HCEC 1CT (cell line): ENCODE results near the gene HM13.
A peak's percentile ranks its signal among the peaks of the same experiment; 100 is the strongest.
"Not testable (repeated sequence)": the region's sequence is repeated elsewhere in the genome, so short reads cannot be mapped to it uniquely, and the experiment has no call there.

Experiments used
- DNase-seq: peaks from one replicate; pipeline ENCODE4 v3.0.0-alpha.2; 2017

HM13 gene

GRCh38 chr20:31568773-31569162 lies 54.5 kb downstream of the HM13 start:
- no peak for DNase-seq

- DNase-seq, result no peak
These were observed 55.1 kb downstream of the HM13 start for GRCh38 chr20:31569163-31570020.

GRCh38 chr20:31570021-31570463 lies 55.8 kb downstream of the HM13 start:
- DNase-seq, result no peak

- no peak for DNase-seq
These were observed 56.7 kb downstream of the HM13 start for GRCh38 chr20:31570735-31571617.

- no peak for DNase-seq
These were observed 57.9 kb downstream of the HM13 start for GRCh38 chr20:31572042-31572700.

GRCh38 chr20:31572701-31573554 lies 58.7 kb downstream of the HM13 start:
- peak; percentile 97 for DNase-seq

GRCh38 chr20:31573555-31574321 lies 59.5 kb downstream of the HM13 start:
- DNase-seq, result no peak

DNA sequence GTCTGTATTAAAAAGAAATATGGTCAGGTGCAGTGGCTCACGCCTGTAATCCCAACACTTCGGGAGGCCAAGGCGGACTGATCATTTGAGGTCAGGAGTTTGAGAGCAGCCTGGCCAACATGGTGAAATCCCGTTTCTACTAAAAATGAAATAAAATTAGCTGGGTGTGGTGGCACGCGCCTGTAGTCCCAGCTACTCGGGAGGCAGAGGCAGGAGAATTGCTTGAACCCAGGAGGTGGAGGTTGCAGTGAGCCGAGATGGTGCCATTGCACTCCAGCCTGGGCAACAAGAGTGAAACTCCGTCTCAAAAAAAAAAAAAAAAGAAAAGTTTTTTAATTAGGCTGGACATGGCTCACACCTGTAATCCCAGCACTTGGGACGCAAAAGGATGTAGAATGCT lies 60.7 kb downstream of the HM13 start:
- DNase-seq, result not testable (repeated sequence)

DNA sequence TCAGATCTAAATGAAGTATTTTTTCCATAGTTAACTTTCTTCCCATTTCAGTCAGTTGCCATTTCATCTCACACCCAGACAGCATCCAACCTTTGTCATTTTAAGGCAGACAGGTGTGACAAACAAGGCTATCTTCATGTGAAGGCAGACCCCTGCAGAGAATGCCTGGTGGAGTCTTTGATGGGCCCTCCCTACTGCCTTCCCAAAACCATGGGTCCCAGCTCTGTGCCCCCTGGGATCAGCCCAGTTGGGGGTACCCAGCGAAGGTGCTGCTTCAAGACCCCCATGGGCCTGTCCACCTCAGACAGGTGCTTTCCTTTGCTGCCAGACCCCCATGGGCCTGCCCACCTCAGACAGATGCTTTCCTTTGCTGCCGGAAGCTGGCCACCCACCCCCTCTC lies 62.5 kb downstream of the HM13 start:
- DNase-seq, result no peak

GRCh38 chr20:31577194-31577593 lies 63.0 kb downstream of the HM13 start:
- DNase-seq, result no peak

- DNase-seq, result no peak
These were observed 64.4 kb downstream of the HM13 start for GRCh38 chr20:31578448-31579138.

DNA sequence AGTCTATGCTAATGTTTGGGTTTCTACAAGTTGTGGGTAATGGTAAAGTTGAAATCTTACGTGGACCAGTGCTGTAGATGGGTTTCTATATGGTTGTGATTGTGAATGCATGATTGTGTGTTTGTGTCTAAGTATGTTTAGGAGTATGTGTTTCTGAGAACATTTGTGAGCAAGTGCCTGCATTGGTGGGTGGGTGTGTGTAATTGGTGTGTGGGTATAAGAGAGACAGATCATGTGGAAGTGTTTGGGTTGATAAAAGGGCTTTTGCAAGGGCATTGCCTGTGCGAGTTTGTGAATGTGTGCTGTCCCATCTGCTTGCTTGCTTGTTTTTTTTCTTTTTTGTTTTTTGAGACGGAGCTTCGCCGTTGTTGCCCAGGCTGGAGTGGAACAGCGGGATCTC lies 65.0 kb downstream of the HM13 start:
- DNase-seq, result no peak

GRCh38 chr20:31579941-31580651 lies 65.9 kb downstream of the HM13 start:
- DNase-seq, result not testable (repeated sequence)

GRCh38 chr20:31580706-31581105 lies 66.5 kb downstream of the HM13 start:
- no peak for DNase-seq

DNA sequence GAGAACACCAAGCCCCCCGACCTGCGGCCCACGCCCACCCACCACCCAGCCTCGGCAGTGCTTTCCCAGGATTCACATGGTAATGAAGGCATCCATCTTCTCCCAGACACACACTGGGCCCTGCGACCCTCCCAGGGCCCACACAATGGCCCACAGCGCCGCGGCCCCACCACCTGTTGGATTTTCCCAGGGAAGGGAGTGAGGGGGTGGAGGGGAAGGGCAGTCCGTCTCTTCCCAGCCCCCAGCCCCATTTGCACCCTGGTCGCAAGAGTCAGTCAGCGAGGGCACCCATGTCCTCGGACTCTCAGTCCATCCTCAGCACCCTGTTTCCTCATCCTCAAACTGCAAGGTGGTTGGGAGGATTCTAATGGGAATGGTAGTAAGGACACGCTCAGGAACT lies 67.1 kb downstream of the HM13 start:
- DNase-seq, result no peak

- DNase-seq, result no peak
These were observed 73.5 kb downstream of the HM13 start for GRCh38 chr20:31587545-31588389.

DNA sequence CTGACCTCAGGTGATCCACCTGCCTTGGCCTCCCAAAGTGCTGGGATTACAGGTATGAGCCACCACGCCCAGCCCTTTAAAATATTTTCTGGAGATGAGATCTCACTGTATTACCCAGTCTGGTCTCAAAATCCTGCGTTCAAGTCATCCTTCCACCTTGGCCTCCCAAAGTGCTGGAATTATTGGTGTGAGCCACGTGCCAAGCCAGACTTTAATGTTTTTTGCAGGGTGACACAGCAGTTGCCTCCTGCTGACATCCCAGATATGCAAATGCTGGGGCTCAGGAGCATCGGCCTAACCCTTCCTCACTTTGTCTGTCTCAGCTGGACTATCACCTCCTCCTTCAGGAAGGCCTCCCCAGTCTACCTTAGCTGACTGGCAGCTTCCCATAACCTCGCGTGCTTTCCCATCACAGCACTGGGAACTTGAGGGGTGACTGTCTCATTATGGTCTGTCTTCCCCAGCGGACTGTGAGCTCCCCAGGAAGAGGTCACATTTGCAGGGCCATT lies 76.5 kb downstream of the HM13 start:
- no peak for DNase-seq

DNA sequence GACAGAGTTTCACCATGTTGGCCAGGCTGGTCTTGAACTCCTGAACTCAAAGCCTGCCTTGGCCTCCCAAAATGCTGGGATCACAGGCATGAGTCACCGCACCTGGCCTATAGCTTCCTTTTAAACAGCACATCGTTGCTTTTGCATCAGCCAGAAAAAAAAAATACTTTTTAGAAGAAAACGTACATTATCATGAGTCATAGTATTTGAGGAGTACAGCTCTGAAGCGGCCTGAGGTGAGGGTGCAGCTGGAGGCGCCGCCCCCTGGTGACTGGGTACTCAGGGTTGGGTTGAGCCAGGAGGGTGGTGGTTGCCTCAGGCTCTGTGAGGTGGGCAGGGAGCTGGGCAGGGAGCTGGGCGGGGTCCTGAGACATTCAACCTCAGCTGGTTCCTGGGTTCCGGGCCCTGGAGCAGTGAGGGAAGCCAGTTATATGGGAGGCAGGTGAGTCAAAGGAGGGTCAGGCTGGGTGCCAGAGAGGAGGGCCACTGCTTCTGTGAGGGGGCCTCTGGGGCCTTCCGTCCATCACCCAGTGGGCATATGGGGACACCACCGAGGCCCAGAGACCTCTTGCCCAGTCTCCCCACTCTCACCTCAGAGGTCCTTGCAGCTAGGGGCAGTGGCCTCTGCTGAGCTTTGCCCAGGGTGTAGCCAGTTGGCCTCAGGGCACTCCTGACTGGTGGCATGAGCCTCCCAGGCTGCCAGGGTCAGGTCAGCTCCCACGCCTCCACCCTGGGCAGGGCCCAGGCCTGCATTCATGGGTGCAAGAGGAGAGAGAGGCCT lies 79.2 kb downstream of the HM13 start:
- DNase-seq, result peak; percentile 91
